K562 (cell line): ENCODE data around the gene CASP2. TPM values are rescaled to one million over a fixed set of nuclear protein-coding genes. Genes with fewer than 3 reads are reported as not detected.

ENCODE experiments used
- CREM ChIP-seq: IDR thresholded peaks from 2 replicates; pipeline ENCODE4 v1.6.1; 2014; ENCODE audit warnings: antibody characterized with exemption, low read depth
- PHF21A ChIP-seq: fragments of 450-650 bp; IDR thresholded peaks from 2 replicates; pipeline ENCODE4 v1.6.1; 2017; ENCODE audit warnings: low read depth, borderline replicate concordance
- ZSCAN32 ChIP-seq: fragments of 450-650 bp; formaldehyde crosslinking; IDR thresholded peaks from 2 replicates; pipeline ENCODE4 v1.4.0; 2020; ENCODE audit warnings: mild to moderate bottlenecking, moderate library complexity
- polyA plus RNA-seq, 8 experiments: library from polyadenylated mRNA; depleted of rRNA in 4 of 8; stranded (reverse) in 5 of 8; unstranded in 3 of 8; fragments of >200 nt; fragmentation: Nextera tagmentation in 2 of 8; fragmentation: Illumina TruSeq in 1 of 8; extraction: Ambion mirVana in 2 of 8; extraction: Trizol in 1 of 8; gene quantifications; 2 replicates each; pipeline versions ENCODE4 v1.2.1 to v1.2.3, GENCODE V29; 2011 to 2014; ENCODE audit warnings: inconsistent platforms in 1 of 8, missing spikeins in 1 of 8
- total RNA-seq, 7 experiments: library from RNA; depleted of rRNA in 6 of 7; stranded (reverse); fragments of >200 nt in 6 of 7; fragmentation: Illumina TruSeq in 2 of 7; extraction: Trizol in 2 of 7; gene quantifications; 2 replicates each; pipeline versions ENCODE4 v1.2.1 to v1.2.3, GENCODE V29; 2011 to 2021; ENCODE audit warnings: low replicate concordance in 1 of 7
- TF ChIP-seq, protein P1 (sequence below): fragments of 200-800 bp; sonication (Bioruptor generic); IDR thresholded peaks from 2 replicates; pipeline ENCODE4 v1.6.1; 2016; ENCODE audit warnings: missing genetic modification characterization, missing compliant biosample characterization
- TF ChIP-seq, protein P2 (sequence below), 2 experiments: fragments of 150-350 bp in 1 of 2; IDR thresholded peaks; 2 replicates each; pipeline ENCODE4 v1.6.1; 2012 to 2016; ENCODE audit warnings: low read depth in 2 of 2, low read length in 2 of 2, mild to moderate bottlenecking in 1 of 2, moderate library complexity in 1 of 2
- TF ChIP-seq, protein P3 (sequence below): sonication (generic); formaldehyde crosslinking; IDR thresholded peaks from 2 replicates; pipeline ENCODE4 v1.8.0; 2022; ENCODE audit warnings: missing genetic modification reagents, mild to moderate bottlenecking, moderate library complexity, borderline replicate concordance
- TF ChIP-seq, protein P4 (sequence below): fragments of 250-450 bp; sonication (Bioruptor Pico); IDR thresholded peaks from 2 replicates; pipeline ENCODE4 v1.9.0; 2021; ENCODE audit warnings: mild to moderate bottlenecking, inconsistent platforms
- TF ChIP-seq, protein P5 (sequence below): sonication (generic); formaldehyde crosslinking; IDR thresholded peaks from 2 replicates; pipeline ENCODE4 v1.8.0; 2023; ENCODE audit warnings: missing genetic modification reagents, mild to moderate bottlenecking, borderline replicate concordance

Gene CASP2
- total and polyA plus RNA-seq, 9 of the 15 experiments (the other 6 are each of a cell fraction or from before 2014, with no cell fraction given): 18.8 to 64.9 (median 24.1) TPM

DNA sequence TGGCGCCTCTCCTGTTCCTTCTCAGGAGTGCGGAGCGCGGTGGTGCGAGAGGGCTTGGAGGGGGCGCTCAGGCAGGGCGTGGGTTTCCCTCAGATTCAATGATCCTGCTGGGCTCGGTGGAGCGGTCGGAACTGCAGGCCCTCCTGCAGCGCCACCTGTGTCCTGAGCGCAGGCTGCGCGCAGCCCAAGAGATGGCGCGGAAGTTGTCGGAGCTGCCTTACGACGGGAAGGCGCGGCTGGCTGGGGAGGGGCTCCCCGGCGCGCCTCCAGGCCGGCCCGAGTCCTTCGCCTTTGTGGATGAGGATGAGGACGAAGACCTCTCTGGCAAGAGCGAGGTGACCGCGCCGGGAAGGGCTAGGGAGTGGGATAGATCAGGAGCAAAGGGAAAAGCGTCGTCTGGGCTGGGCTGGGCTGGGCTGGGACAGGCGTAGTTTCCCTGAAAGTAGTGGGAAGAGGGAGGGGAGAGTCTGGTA, 57.3 kb downstream of the CASP2 start (continued):
- TF ChIP-seq, protein P1, sequence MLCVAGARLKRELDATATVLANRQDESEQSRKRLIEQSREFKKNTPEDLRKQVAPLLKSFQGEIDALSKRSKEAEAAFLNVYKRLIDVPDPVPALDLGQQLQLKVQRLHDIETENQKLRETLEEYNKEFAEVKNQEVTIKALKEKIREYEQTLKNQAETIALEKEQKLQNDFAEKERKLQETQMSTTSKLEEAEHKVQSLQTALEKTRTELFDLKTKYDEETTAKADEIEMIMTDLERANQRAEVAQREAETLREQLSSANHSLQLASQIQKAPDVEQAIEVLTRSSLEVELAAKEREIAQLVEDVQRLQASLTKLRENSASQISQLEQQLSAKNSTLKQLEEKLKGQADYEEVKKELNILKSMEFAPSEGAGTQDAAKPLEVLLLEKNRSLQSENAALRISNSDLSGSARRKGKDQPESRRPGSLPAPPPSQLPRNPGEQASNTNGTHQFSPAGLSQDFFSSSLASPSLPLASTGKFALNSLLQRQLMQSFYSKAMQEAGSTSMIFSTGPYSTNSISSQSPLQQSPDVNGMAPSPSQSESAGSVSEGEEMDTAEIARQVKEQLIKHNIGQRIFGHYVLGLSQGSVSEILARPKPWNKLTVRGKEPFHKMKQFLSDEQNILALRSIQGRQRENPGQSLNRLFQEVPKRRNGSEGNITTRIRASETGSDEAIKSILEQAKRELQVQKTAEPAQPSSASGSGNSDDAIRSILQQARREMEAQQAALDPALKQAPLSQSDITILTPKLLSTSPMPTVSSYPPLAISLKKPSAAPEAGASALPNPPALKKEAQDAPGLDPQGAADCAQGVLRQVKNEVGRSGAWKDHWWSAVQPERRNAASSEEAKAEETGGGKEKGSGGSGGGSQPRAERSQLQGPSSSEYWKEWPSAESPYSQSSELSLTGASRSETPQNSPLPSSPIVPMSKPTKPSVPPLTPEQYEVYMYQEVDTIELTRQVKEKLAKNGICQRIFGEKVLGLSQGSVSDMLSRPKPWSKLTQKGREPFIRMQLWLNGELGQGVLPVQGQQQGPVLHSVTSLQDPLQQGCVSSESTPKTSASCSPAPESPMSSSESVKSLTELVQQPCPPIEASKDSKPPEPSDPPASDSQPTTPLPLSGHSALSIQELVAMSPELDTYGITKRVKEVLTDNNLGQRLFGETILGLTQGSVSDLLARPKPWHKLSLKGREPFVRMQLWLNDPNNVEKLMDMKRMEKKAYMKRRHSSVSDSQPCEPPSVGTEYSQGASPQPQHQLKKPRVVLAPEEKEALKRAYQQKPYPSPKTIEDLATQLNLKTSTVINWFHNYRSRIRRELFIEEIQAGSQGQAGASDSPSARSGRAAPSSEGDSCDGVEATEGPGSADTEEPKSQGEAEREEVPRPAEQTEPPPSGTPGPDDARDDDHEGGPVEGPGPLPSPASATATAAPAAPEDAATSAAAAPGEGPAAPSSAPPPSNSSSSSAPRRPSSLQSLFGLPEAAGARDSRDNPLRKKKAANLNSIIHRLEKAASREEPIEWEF: no peak
- peak; percentile 81 for TF ChIP-seq CREM
- TF ChIP-seq, protein P2, sequence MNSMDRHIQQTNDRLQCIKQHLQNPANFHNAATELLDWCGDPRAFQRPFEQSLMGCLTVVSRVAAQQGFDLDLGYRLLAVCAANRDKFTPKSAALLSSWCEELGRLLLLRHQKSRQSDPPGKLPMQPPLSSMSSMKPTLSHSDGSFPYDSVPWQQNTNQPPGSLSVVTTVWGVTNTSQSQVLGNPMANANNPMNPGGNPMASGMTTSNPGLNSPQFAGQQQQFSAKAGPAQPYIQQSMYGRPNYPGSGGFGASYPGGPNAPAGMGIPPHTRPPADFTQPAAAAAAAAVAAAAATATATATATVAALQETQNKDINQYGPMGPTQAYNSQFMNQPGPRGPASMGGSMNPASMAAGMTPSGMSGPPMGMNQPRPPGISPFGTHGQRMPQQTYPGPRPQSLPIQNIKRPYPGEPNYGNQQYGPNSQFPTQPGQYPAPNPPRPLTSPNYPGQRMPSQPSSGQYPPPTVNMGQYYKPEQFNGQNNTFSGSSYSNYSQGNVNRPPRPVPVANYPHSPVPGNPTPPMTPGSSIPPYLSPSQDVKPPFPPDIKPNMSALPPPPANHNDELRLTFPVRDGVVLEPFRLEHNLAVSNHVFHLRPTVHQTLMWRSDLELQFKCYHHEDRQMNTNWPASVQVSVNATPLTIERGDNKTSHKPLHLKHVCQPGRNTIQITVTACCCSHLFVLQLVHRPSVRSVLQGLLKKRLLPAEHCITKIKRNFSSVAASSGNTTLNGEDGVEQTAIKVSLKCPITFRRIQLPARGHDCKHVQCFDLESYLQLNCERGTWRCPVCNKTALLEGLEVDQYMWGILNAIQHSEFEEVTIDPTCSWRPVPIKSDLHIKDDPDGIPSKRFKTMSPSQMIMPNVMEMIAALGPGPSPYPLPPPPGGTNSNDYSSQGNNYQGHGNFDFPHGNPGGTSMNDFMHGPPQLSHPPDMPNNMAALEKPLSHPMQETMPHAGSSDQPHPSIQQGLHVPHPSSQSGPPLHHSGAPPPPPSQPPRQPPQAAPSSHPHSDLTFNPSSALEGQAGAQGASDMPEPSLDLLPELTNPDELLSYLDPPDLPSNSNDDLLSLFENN (IDR thresholded peaks at IDR 0.05; ENCODE audit: low read depth in 2 of 2, low read length in 2 of 2): peak in 1 of 2 experiments; percentile 25; a peak in 1 of 4 replicates
- TF ChIP-seq, protein P3, sequence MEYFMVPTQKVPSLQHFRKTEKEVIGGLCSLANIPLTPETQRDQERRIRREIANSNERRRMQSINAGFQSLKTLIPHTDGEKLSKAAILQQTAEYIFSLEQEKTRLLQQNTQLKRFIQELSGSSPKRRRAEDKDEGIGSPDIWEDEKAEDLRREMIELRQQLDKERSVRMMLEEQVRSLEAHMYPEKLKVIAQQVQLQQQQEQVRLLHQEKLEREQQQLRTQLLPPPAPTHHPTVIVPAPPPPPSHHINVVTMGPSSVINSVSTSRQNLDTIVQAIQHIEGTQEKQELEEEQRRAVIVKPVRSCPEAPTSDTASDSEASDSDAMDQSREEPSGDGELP: peak; percentile 77
- no peak for TF ChIP-seq ZSCAN32 (CRISPR knock-in tag)
- TF ChIP-seq PHF21A: 0 out of 2 replicates have a peak, but pooled peaks have one; percentile 43
- TF ChIP-seq, protein P4, sequence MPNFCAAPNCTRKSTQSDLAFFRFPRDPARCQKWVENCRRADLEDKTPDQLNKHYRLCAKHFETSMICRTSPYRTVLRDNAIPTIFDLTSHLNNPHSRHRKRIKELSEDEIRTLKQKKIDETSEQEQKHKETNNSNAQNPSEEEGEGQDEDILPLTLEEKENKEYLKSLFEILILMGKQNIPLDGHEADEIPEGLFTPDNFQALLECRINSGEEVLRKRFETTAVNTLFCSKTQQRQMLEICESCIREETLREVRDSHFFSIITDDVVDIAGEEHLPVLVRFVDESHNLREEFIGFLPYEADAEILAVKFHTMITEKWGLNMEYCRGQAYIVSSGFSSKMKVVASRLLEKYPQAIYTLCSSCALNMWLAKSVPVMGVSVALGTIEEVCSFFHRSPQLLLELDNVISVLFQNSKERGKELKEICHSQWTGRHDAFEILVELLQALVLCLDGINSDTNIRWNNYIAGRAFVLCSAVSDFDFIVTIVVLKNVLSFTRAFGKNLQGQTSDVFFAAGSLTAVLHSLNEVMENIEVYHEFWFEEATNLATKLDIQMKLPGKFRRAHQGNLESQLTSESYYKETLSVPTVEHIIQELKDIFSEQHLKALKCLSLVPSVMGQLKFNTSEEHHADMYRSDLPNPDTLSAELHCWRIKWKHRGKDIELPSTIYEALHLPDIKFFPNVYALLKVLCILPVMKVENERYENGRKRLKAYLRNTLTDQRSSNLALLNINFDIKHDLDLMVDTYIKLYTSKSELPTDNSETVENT (CRISPR knock-in tag): 0 out of 2 replicates have a peak, but pooled peaks have one; percentile 26
- TF ChIP-seq, protein P5, sequence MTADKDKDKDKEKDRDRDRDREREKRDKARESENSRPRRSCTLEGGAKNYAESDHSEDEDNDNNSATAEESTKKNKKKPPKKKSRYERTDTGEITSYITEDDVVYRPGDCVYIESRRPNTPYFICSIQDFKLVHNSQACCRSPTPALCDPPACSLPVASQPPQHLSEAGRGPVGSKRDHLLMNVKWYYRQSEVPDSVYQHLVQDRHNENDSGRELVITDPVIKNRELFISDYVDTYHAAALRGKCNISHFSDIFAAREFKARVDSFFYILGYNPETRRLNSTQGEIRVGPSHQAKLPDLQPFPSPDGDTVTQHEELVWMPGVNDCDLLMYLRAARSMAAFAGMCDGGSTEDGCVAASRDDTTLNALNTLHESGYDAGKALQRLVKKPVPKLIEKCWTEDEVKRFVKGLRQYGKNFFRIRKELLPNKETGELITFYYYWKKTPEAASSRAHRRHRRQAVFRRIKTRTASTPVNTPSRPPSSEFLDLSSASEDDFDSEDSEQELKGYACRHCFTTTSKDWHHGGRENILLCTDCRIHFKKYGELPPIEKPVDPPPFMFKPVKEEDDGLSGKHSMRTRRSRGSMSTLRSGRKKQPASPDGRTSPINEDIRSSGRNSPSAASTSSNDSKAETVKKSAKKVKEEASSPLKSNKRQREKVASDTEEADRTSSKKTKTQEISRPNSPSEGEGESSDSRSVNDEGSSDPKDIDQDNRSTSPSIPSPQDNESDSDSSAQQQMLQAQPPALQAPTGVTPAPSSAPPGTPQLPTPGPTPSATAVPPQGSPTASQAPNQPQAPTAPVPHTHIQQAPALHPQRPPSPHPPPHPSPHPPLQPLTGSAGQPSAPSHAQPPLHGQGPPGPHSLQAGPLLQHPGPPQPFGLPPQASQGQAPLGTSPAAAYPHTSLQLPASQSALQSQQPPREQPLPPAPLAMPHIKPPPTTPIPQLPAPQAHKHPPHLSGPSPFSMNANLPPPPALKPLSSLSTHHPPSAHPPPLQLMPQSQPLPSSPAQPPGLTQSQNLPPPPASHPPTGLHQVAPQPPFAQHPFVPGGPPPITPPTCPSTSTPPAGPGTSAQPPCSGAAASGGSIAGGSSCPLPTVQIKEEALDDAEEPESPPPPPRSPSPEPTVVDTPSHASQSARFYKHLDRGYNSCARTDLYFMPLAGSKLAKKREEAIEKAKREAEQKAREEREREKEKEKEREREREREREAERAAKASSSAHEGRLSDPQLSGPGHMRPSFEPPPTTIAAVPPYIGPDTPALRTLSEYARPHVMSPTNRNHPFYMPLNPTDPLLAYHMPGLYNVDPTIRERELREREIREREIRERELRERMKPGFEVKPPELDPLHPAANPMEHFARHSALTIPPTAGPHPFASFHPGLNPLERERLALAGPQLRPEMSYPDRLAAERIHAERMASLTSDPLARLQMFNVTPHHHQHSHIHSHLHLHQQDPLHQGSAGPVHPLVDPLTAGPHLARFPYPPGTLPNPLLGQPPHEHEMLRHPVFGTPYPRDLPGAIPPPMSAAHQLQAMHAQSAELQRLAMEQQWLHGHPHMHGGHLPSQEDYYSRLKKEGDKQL (CRISPR knock-in tag): no peak
